DND-41 (cell line): ENCODE results near the gene TSPAN5.

Experiments
- CTCF ChIP-seq: IDR thresholded peaks from 2 replicates; pipeline ENCODE4 v1.5.1; 2012; ENCODE audit warnings: borderline replicate concordance, low read length, moderate library complexity, mild to moderate bottlenecking; ENCODE audit not compliant: poor library complexity, severe bottlenecking; ENCODE audit errors: extremely low read depth
- EZH2 ChIP-seq: IDR thresholded peaks from 3 replicates; pipeline ENCODE4 v1.6.1; 2012; ENCODE audit warnings: borderline replicate concordance, low read depth, mild to moderate bottlenecking, moderate library complexity, low read length, inconsistent platforms; ENCODE audit not compliant: severe bottlenecking

- no peak for TF ChIP-seq CTCF
- no peak for TF ChIP-seq EZH2
Measured at GRCh38 chr4:98466868-98467599, 191.4 kb downstream of the TSPAN5 start.
